HG03064 (cell line): ENCODE results near the gene CXCL8.

Source experiments
- ATAC-seq: cut with Tn5 transposase; IDR thresholded peaks from one replicate; pipeline ENCODE4 v1.9.1; 2021; ENCODE audit warnings: low read depth; ENCODE audit not compliant: unreplicated experiment

The CXCL8 gene

GRCh38 chr4:73788411-73788810 lies 48.0 kb downstream of the CXCL8 start:
- no peak for ATAC-seq
